ENCODE measurements around the gene MSL2. TPM values are rescaled to one million over a fixed set of nuclear protein-coding genes. Genes with fewer than 3 reads are reported as not detected.

Gene MSL2
- total RNA-seq, result 58.0 and 59.4 TPM in 2 replicates

GRCh38 chr3:136196064-136196400 lies at the start of gene MSL2:
Gene MSL2, minus strand, starts transcription at chr3:136196335. Its CDS starts 1,222 bp downstream, at chr3:136195113.
- Mint-ChIP-seq H3K4me1 (peaks cover 52% of the 10 kb centered on the region), H3K4me3 (peak within 1 kb of the TSS; percentile 99), H3K27me3 (no peaks in the 10 kb centered on the region), H3K9me3 (no peaks in the 10 kb centered on the region), H3K36me3 (ENCODE audit: low read depth) (peaks cover 42% of the 10 kb centered on the region), H3K27ac (peak within 1 kb of the TSS; percentile 94)
- ATAC-seq (ENCODE audit: low read depth) (peak; percentile 39), DNase-seq (no peak)
- ChIA-PET POLR2A (interaction anchor here (0.6 to 5.4 kb wide), 20 partner anchors 11 to 1978 kb away, joined by 3 to 135 read pairs (median 5); partner anchors contain the start of genes NCK1, PCCB and STAG1), CTCF (interaction anchor here (0.6 to 1.8 kb wide), 4 partner anchors 117 to 818 kb away, joined by 3 to 17 read pairs (median 4); partner anchors contain the start of gene STAG1)
- no peak for TF ChIP-seq CTCF (IDR thresholded peaks at IDR 0.05)
- intact Hi-C loops (cut with micrococcal nuclease), result loop anchor here (1.0 to 5.0 kb wide), 8 partner anchors 43 to 1991 kb away; partner anchors contain the start of genes ARMC8, CEP63, NCK1 and PCCB

- no peak for ATAC-seq (ENCODE audit: low read depth)
- Mint-ChIP-seq H3K4me1 (peaks cover 9% of the 10 kb centered on the region), H3K36me3 (ENCODE audit: low read depth) (peaks cover 1% of the 10 kb centered on the region), H3K9me3 (no peaks in the 10 kb centered on the region), H3K4me3 (no peak overlapping the region), H3K27ac (no peak overlapping the region), H3K27me3 (no peaks in the 10 kb centered on the region)
- ChIA-PET CTCF (no interaction called here), POLR2A (interaction anchor here (0.5 to 0.7 kb wide), 2 partner anchors 8 to 49 kb away, joined by 3 to 5 read pairs; partner anchors contain the start of gene MSL2)
- TF ChIP-seq CTCF (IDR thresholded peaks at IDR 0.05), result no peak
- intact Hi-C loops (cut with micrococcal nuclease), result no loop called here
- no peak for DNase-seq
Measured at GRCh38 chr3:136245691-136246090, 49.6 kb upstream of the MSL2 start.

- ATAC-seq (ENCODE audit: low read depth) (no peak), DNase-seq (no peak)
- no peak for TF ChIP-seq CTCF (IDR thresholded peaks at IDR 0.05)
- H3K9me3 Mint-ChIP-seq, result no peaks in the 10 kb centered on the region
- H3K27ac Mint-ChIP-seq, result no peak overlapping the region
- CTCF ChIA-PET, result no interaction called here
- intact Hi-C loops (cut with micrococcal nuclease), result no loop called here
- H3K27me3 Mint-ChIP-seq, result peaks cover 2% of the 10 kb centered on the region
- POLR2A ChIA-PET, result no interaction called here
- no peak overlapping the region for H3K4me3 Mint-ChIP-seq
- no peaks in the 10 kb centered on the region for H3K4me1 Mint-ChIP-seq
- no peaks in the 10 kb centered on the region for H3K36me3 Mint-ChIP-seq (ENCODE audit: low read depth)
Measured at GRCh38 chr3:136239094-136239493, 43.0 kb upstream of the MSL2 start.

- Mint-ChIP-seq H3K36me3 (ENCODE audit: low read depth) (no peaks in the 10 kb centered on the region), H3K9me3 (no peaks in the 10 kb centered on the region), H3K27me3 (peaks cover 2% of the 10 kb centered on the region), H3K4me3 (no peak overlapping the region), H3K27ac (no peak overlapping the region), H3K4me1 (no peaks in the 10 kb centered on the region)
- DNase-seq, result no peak
- no peak for ATAC-seq (ENCODE audit: low read depth)
- ChIA-PET POLR2A (no interaction called here), CTCF (interaction anchor here (0.6 kb wide), 1 partner anchor 13 kb away, joined by 3 read pairs; no protein-coding TSS in a partner anchor)
- intact Hi-C loops (cut with micrococcal nuclease), result no loop called here
- no peak for TF ChIP-seq CTCF (IDR thresholded peaks at IDR 0.05)
Measured at GRCh38 chr3:136237961-136238649, 42.0 kb upstream of the MSL2 start.

GRCh38 chr3:136237103-136237502 lies 41.0 kb upstream of the MSL2 start:
- H3K9me3 Mint-ChIP-seq, result no peaks in the 10 kb centered on the region
- H3K4me3 Mint-ChIP-seq, result no peak overlapping the region
- H3K36me3 Mint-ChIP-seq (ENCODE audit: low read depth), result no peaks in the 10 kb centered on the region
- POLR2A ChIA-PET, result no interaction called here
- CTCF ChIA-PET, result no interaction called here
- no peak overlapping the region for H3K27ac Mint-ChIP-seq
- intact Hi-C loops (cut with micrococcal nuclease), result no loop called here
- no peak for ATAC-seq (ENCODE audit: low read depth)
- no peaks in the 10 kb centered on the region for H3K4me1 Mint-ChIP-seq
- TF ChIP-seq CTCF (IDR thresholded peaks at IDR 0.05), result no peak
- peaks cover 2% of the 10 kb centered on the region for H3K27me3 Mint-ChIP-seq
- DNase-seq, result no peak

All from activated B cell treated with CpG ODN at 0.5 μM for 24 hours (primary cell).